ENCODE results near the gene GANC.

GRCh38 chr15:42401544-42402454 lies 128.8 kb downstream of the GANC start:
- TF ChIP-seq ZNF425 (CRISPR knock-in tag; conservative IDR thresholded peaks at IDR 0.05): no peak
- TF ChIP-seq CTCF (IDR thresholded peaks at IDR 0.05): no peak
- no peak for TF ChIP-seq RORB (CRISPR knock-in tag; IDR thresholded peaks at IDR 0.05)
- TF ChIP-seq SP1 (CRISPR knock-in tag; conservative IDR thresholded peaks at IDR 0.05): no peak
- no peak for TF ChIP-seq ZNF281 (CRISPR knock-in tag; IDR thresholded peaks at IDR 0.05)
- no peak for TF ChIP-seq CREB1 (CRISPR knock-in tag; IDR thresholded peaks at IDR 0.05)
- TF ChIP-seq ZSCAN18 (CRISPR knock-in tag; IDR thresholded peaks at IDR 0.05): no peak
- TF ChIP-seq TEAD4 (CRISPR knock-in tag; IDR thresholded peaks at IDR 0.05): no peak

All from WTC11 (cell line).